GM18519 (cell line): ENCODE results near the gene VGLL2.

ENCODE experiments used
- ATAC-seq: cut with Tn5 transposase; IDR thresholded peaks from one replicate; pipeline ENCODE4 v1.9.1; 2021; ENCODE audit warnings: mild to moderate bottlenecking, moderate library complexity; ENCODE audit not compliant: unreplicated experiment, low FRiP score

Gene VGLL2

GRCh38 chr6:117267766-117268534 is 2.6 kb downstream of the VGLL2 start:
- ATAC-seq = no peak

DNA sequence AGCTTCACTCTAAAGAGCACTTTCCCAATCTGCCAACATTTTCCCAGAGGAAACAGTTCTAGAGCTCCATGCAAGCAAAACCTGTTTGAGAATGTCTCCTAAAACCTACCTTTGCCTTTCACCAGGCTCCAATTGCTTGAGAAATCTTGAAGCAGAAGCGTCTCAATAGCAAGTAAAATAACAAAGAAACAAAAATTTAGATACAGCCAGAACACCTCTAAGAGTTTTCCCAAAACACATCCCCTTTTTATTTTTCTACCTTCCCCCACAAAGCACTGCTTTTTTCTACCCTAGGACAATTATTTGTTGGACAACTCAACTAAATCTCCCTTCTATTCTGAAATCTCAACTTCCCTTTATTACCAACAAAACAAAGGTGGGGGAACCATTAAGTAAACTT is 3.6 kb downstream of the VGLL2 start:
- no peak for ATAC-seq

DNA sequence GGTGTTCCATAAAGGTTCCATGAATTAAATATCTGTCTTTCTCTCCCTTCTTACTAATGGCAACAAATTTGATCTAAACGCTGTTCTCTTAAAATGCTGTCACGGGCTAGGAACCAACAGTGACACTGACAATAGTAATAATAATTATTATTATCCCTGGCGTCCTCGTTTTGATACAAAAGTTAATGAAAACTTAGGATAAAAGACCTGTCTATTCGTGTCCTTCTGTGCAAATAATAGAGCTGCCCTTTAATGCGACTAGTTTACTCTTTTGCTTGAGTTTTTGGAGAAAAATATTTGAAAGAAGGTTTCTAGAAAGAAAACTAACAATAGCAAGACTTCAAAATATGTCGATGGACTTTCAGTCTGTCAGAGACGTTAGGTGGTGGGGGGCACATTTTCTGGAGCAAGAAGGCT is 4.3 kb downstream of the VGLL2 start:
- no peak for ATAC-seq

- no peak for ATAC-seq
Observed at GRCh38 chr6:117270055-117270842, 4.9 kb downstream of the VGLL2 start.

DNA sequence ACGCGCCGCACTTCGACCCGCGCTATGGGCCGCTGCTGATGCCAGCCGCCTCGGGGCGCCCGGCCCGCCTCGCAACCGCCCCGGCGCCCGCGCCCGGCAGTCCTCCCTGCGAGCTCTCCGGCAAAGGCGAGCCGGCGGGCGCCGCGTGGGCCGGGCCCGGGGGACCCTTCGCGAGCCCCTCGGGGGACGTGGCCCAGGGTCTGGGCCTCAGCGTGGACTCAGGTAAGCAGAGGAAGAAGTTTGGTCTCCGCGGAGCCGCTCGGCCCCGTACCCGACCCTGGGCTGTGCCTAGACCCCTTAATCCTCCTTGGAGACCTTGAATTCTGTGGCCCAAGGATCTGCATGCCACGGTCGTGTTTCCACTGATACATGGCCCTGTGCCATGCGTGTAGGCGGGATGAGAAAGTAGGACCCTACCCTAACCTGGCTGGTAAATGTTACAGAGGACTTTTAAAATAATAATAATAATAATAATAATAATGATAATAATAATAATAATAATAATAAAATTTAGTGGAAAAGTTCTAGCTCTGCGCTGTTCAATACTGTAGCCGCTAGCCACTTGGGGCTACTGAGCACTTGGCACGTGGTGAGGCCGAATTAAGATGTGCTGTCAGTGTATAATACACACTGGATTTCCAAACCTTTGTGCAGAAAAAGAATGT is 5.6 kb downstream of the VGLL2 start:
- no peak for ATAC-seq

GRCh38 chr6:117272032-117272866 is 6.9 kb downstream of the VGLL2 start:
- ATAC-seq = no peak

GRCh38 chr6:117272891-117273290 is 7.5 kb downstream of the VGLL2 start:
- ATAC-seq = no peak

DNA sequence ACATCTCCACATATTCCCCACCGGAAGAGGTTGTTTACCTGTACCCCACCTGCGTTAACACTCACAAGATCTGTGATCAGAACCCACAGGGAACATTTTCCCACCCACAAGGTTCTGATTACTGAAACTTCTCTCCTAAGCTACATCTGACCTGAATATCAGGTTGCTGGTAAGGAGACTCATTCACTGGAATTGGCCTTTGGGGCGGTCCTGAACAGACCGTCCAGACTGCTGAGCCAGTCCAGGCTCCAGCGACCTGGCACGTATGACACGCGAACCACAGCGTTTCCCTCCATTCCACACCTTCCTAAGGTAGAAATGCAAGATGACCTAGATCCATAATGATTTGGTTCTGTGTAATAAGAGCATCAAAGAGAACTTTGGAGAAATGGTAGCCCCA is 9.8 kb downstream of the VGLL2 start:
- no peak for ATAC-seq

DNA sequence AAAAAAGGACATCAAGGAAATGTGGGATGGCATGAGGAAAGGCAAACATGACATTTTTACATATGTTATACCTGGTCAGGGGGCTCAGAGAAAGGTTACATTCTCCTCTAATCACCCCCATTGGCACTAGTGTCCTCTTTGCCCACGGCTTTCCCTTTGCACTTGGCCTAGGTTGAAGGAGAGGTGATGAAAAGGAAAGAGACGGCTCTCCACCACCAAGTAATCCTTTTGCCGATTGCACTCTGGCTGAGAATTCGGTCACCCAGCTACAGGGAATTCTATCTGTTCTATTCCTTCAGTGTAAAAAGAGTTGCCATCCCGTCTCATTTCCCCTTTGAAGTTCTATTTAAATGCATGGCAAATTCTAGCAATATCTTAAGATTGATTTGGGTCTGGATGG is 10.4 kb downstream of the VGLL2 start:
- no peak for ATAC-seq

DNA sequence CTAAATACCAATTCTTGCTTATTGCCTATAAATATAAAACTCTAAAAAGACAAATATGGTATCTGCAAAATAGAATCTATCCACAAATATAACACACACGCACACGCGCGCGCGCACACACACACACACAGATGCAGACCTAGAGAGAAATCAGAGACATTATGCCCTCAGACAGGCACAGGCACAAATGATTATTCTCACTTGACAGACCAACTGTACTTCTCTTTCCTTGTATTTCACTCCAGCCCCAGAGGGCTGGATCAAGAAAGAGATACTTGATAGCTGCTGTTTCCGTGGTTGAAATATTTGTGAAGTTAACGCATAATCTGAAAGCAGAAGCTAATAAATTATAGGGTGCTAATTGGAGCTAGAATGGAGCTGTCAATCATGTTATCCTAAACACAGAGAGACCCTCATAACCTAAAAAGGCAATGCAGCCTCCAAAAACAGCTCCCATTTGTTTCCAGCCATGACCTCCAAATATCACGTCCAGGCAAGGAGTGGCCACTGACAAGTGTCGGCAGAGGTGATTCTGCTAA is 11.5 kb downstream of the VGLL2 start:
- ATAC-seq = no peak

GRCh38 chr6:117280922-117281321 is 15.6 kb downstream of the VGLL2 start:
- ATAC-seq = no peak

- no peak for ATAC-seq
Observed at GRCh38 chr6:117288083-117288715, 22.8 kb downstream of the VGLL2 start.

- ATAC-seq = no peak
Observed at GRCh38 chr6:117290173-117290846, 25.0 kb downstream of the VGLL2 start.

- no peak for ATAC-seq
Observed at GRCh38 chr6:117298941-117299340, 33.6 kb downstream of the VGLL2 start.

GRCh38 chr6:117303323-117303722 is 38.0 kb downstream of the VGLL2 start:
- no peak for ATAC-seq

DNA sequence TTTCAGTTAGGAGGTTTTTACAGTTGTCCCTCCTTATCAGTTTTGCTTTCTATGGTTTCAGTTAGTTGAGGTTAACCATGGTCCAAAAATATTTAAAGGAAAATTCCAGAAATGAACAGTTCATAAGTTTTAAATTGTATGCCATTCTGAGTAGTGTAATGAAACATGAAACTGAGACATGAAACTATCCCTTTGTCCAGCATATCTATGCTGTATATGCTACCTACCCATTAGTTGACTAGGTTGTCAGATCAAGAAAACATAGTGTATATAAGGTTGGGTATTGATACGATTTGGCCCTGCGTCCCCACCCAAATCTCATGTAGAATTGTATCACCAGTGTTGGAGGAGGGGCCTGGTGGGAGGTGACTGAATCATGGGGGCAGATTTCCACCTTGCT is 39.1 kb downstream of the VGLL2 start:
- ATAC-seq = peak; percentile 43

GRCh38 chr6:117306227-117306790 is 41.0 kb downstream of the VGLL2 start:
- ATAC-seq = no peak

- no peak for ATAC-seq
Observed at GRCh38 chr6:117307655-117308054, 42.3 kb downstream of the VGLL2 start.

DNA sequence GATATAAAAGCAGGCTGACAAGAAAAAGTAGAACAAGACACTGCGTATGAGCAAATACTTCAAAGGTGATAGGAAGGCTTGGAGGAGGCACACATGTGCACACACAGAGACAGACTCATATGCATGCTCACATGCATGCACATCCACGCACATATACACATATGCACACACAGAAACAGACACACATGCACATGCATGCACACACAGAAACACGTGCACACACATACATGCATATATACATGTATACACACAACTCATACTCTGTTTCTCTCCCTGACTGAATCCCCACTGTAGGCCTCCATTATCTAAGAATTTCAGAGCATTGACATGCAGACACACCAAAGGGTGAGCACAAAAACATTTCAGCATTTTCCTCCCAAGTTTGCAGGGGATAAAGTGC is 43.7 kb downstream of the VGLL2 start:
- ATAC-seq = no peak
